K562 (cell line): ENCODE measurements around the gene PTPN9. TPM values are rescaled to one million over a fixed set of nuclear protein-coding genes. Genes with fewer than 3 reads are reported as not detected.

Experiments used
- ASH1L ChIP-seq: fragments of 450-650 bp; IDR thresholded peaks from 2 replicates; pipeline ENCODE4 v1.6.1; 2018; ENCODE audit warnings: borderline replicate concordance, mild to moderate bottlenecking, low read depth; ENCODE audit not compliant: partially characterized antibody
- CCAR2 ChIP-seq: fragments of 200-400 bp; formaldehyde crosslinking; IDR thresholded peaks from 2 replicates; pipeline ENCODE4 v1.6.1; 2017; ENCODE audit warnings: mild to moderate bottlenecking, low read depth, low read length
- CCNT2 ChIP-seq: IDR thresholded peaks from 2 replicates; pipeline ENCODE4 v1.6.1; 2011; ENCODE audit warnings: borderline replicate concordance, low read depth, mild to moderate bottlenecking, moderate library complexity, mixed read lengths, low read length; ENCODE audit not compliant: insufficient read length; ENCODE audit errors: extremely low read depth
- CEBPG ChIP-seq, 3 experiments: fragments of 200-800 bp in 1 of 3; sonication (Bioruptor generic) in 1 of 3; sonication (generic) in 1 of 3; formaldehyde crosslinking in 1 of 3; IDR thresholded peaks in 2 of 3; conservative IDR thresholded peaks in 1 of 3; 2 replicates each; pipeline versions ENCODE4 v1.6.1 to v1.8.0; 2016 to 2022; ENCODE audit warnings: missing compliant biosample characterization in 2 of 3, missing genetic modification characterization in 2 of 3, mild to moderate bottlenecking in 1 of 3, missing genetic modification reagents in 1 of 3
- FOSL1 ChIP-seq: fragments of 200-800 bp; sonication (Bioruptor generic); conservative IDR thresholded peaks from 2 replicates; pipeline ENCODE4 v1.6.1; 2016; ENCODE audit warnings: missing genetic modification characterization, missing compliant biosample characterization
- MTA2 ChIP-seq: fragments of 450-650 bp; IDR thresholded peaks from 2 replicates; pipeline ENCODE4 v1.6.1; 2016; ENCODE audit warnings: low read depth
- MTA3 ChIP-seq: fragments of 450-650 bp; formaldehyde crosslinking; IDR thresholded peaks from 2 replicates; pipeline ENCODE4 v1.6.1; 2017; ENCODE audit warnings: mild to moderate bottlenecking, borderline replicate concordance
- NEUROD1 ChIP-seq: fragments of 150-350 bp; IDR thresholded peaks from 2 replicates; pipeline ENCODE4 v1.6.1; 2014; ENCODE audit warnings: borderline replicate concordance, low read length, low read depth; ENCODE audit not compliant: partially characterized antibody
- NR4A1 ChIP-seq, 2 experiments: fragments of 250-450 bp in 1 of 2; fragments of 450-650 bp in 1 of 2; sonication (Bioruptor Pico) in 1 of 2; IDR thresholded peaks; 2 replicates each; pipeline versions ENCODE4 v1.4.0 to v1.6.1; 2016 to 2020; ENCODE audit warnings: mild to moderate bottlenecking in 2 of 2, missing compliant biosample characterization in 1 of 2, missing genetic modification characterization in 1 of 2, moderate library complexity in 1 of 2
- SNRNP70 ChIP-seq: fragments of 200-400 bp; formaldehyde crosslinking; optimal IDR thresholded peaks from 2 replicates; pipeline ENCODE3; 2017; ENCODE audit warnings: low read depth, low read length
- SREBF1 ChIP-seq: fragments of 150-350 bp; IDR thresholded peaks from 2 replicates; pipeline ENCODE4 v1.6.1; 2014; ENCODE audit warnings: antibody characterized with exemption, low read depth, low read length, borderline replicate concordance
- TAF1 ChIP-seq: IDR thresholded peaks from 2 replicates; pipeline ENCODE4 v1.6.1; 2011; ENCODE audit warnings: mild to moderate bottlenecking, low read length, moderate library complexity; ENCODE audit not compliant: insufficient read depth, control insufficient read depth, severe bottlenecking; ENCODE audit errors: extremely low read depth
- TRIM28 ChIP-seq: fragments of 450-650 bp; IDR thresholded peaks from 2 replicates; pipeline ENCODE4 v1.6.1; 2017
- ZNF143 ChIP-seq: sonication (generic); formaldehyde crosslinking; IDR thresholded peaks from 2 replicates; pipeline ENCODE4 v1.9.0; 2022; ENCODE audit warnings: mild to moderate bottlenecking, missing genetic modification reagents
- ZNF146 ChIP-seq: IDR thresholded peaks from one replicate; pipeline ENCODE4 v1.6.1; 2018; ENCODE audit warnings: missing compliant biosample characterization; ENCODE audit not compliant: unreplicated experiment
- polyA plus RNA-seq, 8 experiments: library from polyadenylated mRNA; depleted of rRNA in 4 of 8; stranded (reverse) in 5 of 8; unstranded in 3 of 8; fragments of >200 nt; fragmentation: Nextera tagmentation in 2 of 8; fragmentation: Illumina TruSeq in 1 of 8; extraction: Ambion mirVana in 2 of 8; extraction: Trizol in 1 of 8; gene quantifications; 2 replicates each; pipeline versions ENCODE4 v1.2.1 to v1.2.3, GENCODE V29; 2011 to 2014; ENCODE audit warnings: inconsistent platforms in 1 of 8, missing spikeins in 1 of 8
- total RNA-seq, 7 experiments: library from RNA; depleted of rRNA in 6 of 7; stranded (reverse); fragments of >200 nt in 6 of 7; fragmentation: Illumina TruSeq in 2 of 7; extraction: Trizol in 2 of 7; gene quantifications; 2 replicates each; pipeline versions ENCODE4 v1.2.1 to v1.2.3, GENCODE V29; 2011 to 2021; ENCODE audit warnings: low replicate concordance in 1 of 7
- TF ChIP-seq, protein P1 (sequence below), 2 experiments: IDR thresholded peaks; 2 replicates each; pipeline ENCODE4 v1.6.1; 2012; ENCODE audit warnings: improper control_type of control experiment in 2 of 2, low read depth in 2 of 2, low read length in 2 of 2, borderline replicate concordance in 1 of 2
- TF ChIP-seq, protein P2 (sequence below): fragments of 450-650 bp; IDR thresholded peaks from one replicate; pipeline ENCODE4 v1.6.1; 2018; ENCODE audit warnings: mild to moderate bottlenecking, moderate library complexity; ENCODE audit not compliant: partially characterized antibody
- TF ChIP-seq, protein P3 (sequence below), 3 experiments: IDR thresholded peaks in 2 of 3; conservative IDR thresholded peaks in 1 of 3; 2 replicates each; pipeline ENCODE4 v1.5.1; 2011 to 2012; ENCODE audit warnings: low read length in 3 of 3, mild to moderate bottlenecking in 3 of 3, control low read depth in 2 of 3, improper control_type of control experiment in 1 of 3, inconsistent platforms in 1 of 3, low read depth in 1 of 3, mixed read lengths in 1 of 3, moderate library complexity in 1 of 3; ENCODE audit not compliant: insufficient read depth in 2 of 3

The PTPN9 gene
- total and polyA plus RNA-seq, 9 of the 15 experiments (the other 6 are each of a cell fraction or from before 2014, with no cell fraction given) = 5.0 to 24.0 (median 14.2) TPM

DNA sequence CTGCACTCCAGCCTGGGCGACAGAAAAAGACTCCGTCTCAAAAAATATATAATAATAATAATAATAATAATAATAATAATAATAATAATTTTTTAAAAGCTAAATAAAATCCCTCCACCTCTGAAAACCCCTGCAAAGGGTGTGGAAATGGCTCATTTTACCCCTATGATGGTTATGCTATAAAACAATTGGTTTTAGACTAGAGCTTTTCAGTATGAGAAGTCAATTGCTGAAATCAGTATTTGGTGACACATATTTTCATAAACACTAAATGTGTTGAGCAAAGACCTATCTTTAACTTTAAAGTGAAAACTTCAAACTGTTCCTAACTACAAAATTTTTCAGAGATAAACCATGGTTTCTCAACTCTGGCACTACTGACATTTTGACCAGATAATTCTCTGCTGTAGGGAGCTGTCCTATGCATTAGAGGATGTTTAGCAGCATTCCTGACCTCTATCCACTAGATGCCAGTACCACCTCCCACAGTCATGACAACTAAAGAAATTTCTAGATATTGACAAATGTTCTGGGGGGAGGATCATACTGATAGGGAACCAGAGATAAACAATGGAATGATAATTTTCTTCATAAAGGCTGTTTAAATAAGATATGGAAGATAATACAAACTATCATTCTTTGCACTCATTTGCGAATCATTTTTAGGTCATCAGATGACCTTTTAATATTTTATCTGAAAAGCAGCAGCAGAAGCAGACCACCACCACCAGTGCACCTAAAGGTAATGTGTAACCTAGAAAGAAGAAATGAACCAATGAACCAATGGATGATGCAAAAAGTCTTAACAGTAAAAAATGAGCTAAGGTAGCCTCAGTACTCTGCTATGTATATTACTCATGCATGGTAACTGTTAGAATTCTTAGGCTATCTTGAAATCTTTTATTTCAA is 13.8 kb downstream of the PTPN9 start (continued):
- TF ChIP-seq, protein P1, sequence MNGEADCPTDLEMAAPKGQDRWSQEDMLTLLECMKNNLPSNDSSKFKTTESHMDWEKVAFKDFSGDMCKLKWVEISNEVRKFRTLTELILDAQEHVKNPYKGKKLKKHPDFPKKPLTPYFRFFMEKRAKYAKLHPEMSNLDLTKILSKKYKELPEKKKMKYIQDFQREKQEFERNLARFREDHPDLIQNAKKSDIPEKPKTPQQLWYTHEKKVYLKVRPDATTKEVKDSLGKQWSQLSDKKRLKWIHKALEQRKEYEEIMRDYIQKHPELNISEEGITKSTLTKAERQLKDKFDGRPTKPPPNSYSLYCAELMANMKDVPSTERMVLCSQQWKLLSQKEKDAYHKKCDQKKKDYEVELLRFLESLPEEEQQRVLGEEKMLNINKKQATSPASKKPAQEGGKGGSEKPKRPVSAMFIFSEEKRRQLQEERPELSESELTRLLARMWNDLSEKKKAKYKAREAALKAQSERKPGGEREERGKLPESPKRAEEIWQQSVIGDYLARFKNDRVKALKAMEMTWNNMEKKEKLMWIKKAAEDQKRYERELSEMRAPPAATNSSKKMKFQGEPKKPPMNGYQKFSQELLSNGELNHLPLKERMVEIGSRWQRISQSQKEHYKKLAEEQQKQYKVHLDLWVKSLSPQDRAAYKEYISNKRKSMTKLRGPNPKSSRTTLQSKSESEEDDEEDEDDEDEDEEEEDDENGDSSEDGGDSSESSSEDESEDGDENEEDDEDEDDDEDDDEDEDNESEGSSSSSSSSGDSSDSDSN (IDR thresholded peaks at IDR 0.05; ENCODE audit: borderline replicate concordance in 1 of 2, low read depth in 2 of 2, low read length in 2 of 2) = no peak
- TF ChIP-seq TRIM28 (no peak), SNRNP70 (no peak), CCAR2 (no peak), ZNF143 (CRISPR knock-in tag) (no peak), NEUROD1 (no peak), CEBPG (CRISPR knock-in tag; IDR thresholded peaks at IDR 0.05) (peak; percentile 58; the same call in 1 of the 2 replicates), CEBPG (tag; conservative IDR thresholded peaks at IDR 0.05 in 1 of 2, IDR thresholded peaks at IDR 0.05 in 1 of 2) (peak in 1 of 2 experiments; percentile 60; a peak in 1 of 4 replicates), ASH1L (no peak), CCNT2 (no peak), ZNF146 (CRISPR knock-in tag) (no peak), MTA3 (no peak), FOSL1 (0 out of 2 replicates have a peak, but pooled peaks have one; percentile 36), TAF1 (no peak), NR4A1 (CRISPR knock-in tag; IDR thresholded peaks at IDR 0.05) (no peak), NR4A1 (tag; IDR thresholded peaks at IDR 0.05) (no peak), SREBF1 (no peak), MTA2 (no peak)
- TF ChIP-seq, protein P2, sequence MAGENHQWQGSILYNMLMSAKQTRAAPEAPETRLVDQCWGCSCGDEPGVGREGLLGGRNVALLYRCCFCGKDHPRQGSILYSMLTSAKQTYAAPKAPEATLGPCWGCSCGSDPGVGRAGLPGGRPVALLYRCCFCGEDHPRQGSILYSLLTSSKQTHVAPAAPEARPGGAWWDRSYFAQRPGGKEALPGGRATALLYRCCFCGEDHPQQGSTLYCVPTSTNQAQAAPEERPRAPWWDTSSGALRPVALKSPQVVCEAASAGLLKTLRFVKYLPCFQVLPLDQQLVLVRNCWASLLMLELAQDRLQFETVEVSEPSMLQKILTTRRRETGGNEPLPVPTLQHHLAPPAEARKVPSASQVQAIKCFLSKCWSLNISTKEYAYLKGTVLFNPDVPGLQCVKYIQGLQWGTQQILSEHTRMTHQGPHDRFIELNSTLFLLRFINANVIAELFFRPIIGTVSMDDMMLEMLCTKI = no peak
- TF ChIP-seq, protein P3, sequence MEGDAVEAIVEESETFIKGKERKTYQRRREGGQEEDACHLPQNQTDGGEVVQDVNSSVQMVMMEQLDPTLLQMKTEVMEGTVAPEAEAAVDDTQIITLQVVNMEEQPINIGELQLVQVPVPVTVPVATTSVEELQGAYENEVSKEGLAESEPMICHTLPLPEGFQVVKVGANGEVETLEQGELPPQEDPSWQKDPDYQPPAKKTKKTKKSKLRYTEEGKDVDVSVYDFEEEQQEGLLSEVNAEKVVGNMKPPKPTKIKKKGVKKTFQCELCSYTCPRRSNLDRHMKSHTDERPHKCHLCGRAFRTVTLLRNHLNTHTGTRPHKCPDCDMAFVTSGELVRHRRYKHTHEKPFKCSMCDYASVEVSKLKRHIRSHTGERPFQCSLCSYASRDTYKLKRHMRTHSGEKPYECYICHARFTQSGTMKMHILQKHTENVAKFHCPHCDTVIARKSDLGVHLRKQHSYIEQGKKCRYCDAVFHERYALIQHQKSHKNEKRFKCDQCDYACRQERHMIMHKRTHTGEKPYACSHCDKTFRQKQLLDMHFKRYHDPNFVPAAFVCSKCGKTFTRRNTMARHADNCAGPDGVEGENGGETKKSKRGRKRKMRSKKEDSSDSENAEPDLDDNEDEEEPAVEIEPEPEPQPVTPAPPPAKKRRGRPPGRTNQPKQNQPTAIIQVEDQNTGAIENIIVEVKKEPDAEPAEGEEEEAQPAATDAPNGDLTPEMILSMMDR (IDR thresholded peaks at IDR 0.05 in 2 of 3, conservative IDR thresholded peaks at IDR 0.05 in 1 of 3; ENCODE audit: insufficient read depth in 2 of 3, low read depth in 1 of 3, low read length in 3 of 3) = peak in 1 of 3 experiments; percentile 17; a peak in 2 of 6 replicates
